Measurements from ENCODE around the gene SDK1.

Gene SDK1

DNA sequence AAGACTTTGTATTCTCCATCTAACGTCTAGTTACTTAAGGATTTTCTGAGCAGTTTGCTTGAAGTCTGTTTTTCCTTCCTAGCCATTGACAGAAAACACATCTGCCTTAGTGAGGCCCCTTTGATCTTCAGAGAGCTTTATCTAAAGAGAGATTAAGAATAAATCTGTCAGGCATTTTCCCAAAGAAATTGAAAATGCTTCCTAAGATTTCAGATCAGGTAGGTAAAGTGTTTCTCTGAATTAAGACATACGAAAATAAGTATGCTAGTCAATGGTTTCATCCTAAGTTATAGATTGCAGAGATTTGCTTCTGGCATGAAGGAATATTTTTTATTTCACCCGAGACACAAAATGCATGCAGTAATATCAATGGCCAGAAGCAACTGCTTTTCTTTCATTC, 168.6 kb downstream of the SDK1 start:
- no peak overlapping the region for H3K27ac ChIP-seq (ENCODE audit: extremely low read depth, low read depth, low read length)
- no peaks in the 10 kb centered on the region for H3K9me3 ChIP-seq (ENCODE audit: control insufficient read depth, insufficient read depth, low read depth, low read length)
- H3K36me3 ChIP-seq (ENCODE audit: control insufficient read depth in 2 of 2, insufficient read depth in 1 of 2, low read length in 2 of 2): no peaks in the 10 kb centered on the region
- TF ChIP-seq ZNF426 (tag by site-specific recombination; IDR thresholded peaks at IDR 0.05) (no peak), ZNF843 (tag by site-specific recombination; IDR thresholded peaks at IDR 0.05) (no peak)
- H3K4me3 ChIP-seq (ENCODE audit: low read depth, low read length): no peak overlapping the region
- no peaks in the 10 kb centered on the region for H3K4me1 ChIP-seq (ENCODE audit: control insufficient read depth, insufficient read depth, low read length)
- ChIA-PET CTCF (interaction anchor here (1.0 kb wide), 1 partner anchor 12 kb away, joined by 3 read pairs; no protein-coding TSS in a partner anchor), POLR2A (no interaction called here)

- H3K4me1 ChIP-seq (ENCODE audit: control insufficient read depth, insufficient read depth, low read length): no peaks in the 10 kb centered on the region
- H3K27ac ChIP-seq (ENCODE audit: extremely low read depth, low read depth, low read length): no peak overlapping the region
- no peaks in the 10 kb centered on the region for H3K36me3 ChIP-seq (ENCODE audit: control insufficient read depth in 2 of 2, insufficient read depth in 1 of 2, low read length in 2 of 2)
- no peaks in the 10 kb centered on the region for H3K9me3 ChIP-seq (ENCODE audit: control insufficient read depth, insufficient read depth, low read depth, low read length)
- TF ChIP-seq ZNF398 (tag by site-specific recombination; IDR thresholded peaks at IDR 0.05): no peak
- TF ChIP-seq ZNF555 (tag by site-specific recombination; conservative IDR thresholded peaks at IDR 0.05): no peak
- TF ChIP-seq ZNF639 (tag by site-specific recombination; IDR thresholded peaks at IDR 0.05): no peak
- no peak for TF ChIP-seq ZNF560 (tag by site-specific recombination; IDR thresholded peaks at IDR 0.05; ENCODE audit: borderline replicate concordance)
- TF ChIP-seq MEIS1 (CRISPR knock-in tag; IDR thresholded peaks at IDR 0.05; ENCODE audit: borderline replicate concordance): no peak
- TF ChIP-seq ZNF416 (tag by site-specific recombination; IDR thresholded peaks at IDR 0.05): no peak
- no peak for TF ChIP-seq YY1 (tag by site-specific recombination; IDR thresholded peaks at IDR 0.05)
- TF ChIP-seq ZNF274 (IDR thresholded peaks at IDR 0.05; ENCODE audit: low read length): no peak
- no peak for TF ChIP-seq ZNF274 (tag by site-specific recombination; IDR thresholded peaks at IDR 0.05; ENCODE audit: borderline replicate concordance)
- TF ChIP-seq ZBTB10 (tag by site-specific recombination; IDR thresholded peaks at IDR 0.05): no peak
- no peak for TF ChIP-seq SP2 (tag by site-specific recombination; IDR thresholded peaks at IDR 0.05)
- no peak for TF ChIP-seq GLI2 (tag by site-specific recombination; IDR thresholded peaks at IDR 0.05; ENCODE audit: borderline replicate concordance, low read depth)
- no peak for TF ChIP-seq ZNF223 (tag by site-specific recombination; IDR thresholded peaks at IDR 0.05)
- TF ChIP-seq ZNF26 (tag by site-specific recombination; IDR thresholded peaks at IDR 0.05): no peak
- TF ChIP-seq ZSCAN30 (tag by site-specific recombination; IDR thresholded peaks at IDR 0.05): no peak
- TF ChIP-seq ZNF776 (tag by site-specific recombination; IDR thresholded peaks at IDR 0.05; ENCODE audit: borderline replicate concordance): no peak
- no peak for TF ChIP-seq ZFHX2 (tag by site-specific recombination; conservative IDR thresholded peaks at IDR 0.05)
- no peak for TF ChIP-seq ZBTB7A (tag by site-specific recombination; IDR thresholded peaks at IDR 0.05; ENCODE audit: low read depth)
- no peak for TF ChIP-seq ZNF768 (tag by site-specific recombination; IDR thresholded peaks at IDR 0.05)
- no peak for TF ChIP-seq ZNF629 (tag by site-specific recombination; IDR thresholded peaks at IDR 0.05)
- TF ChIP-seq ZNF138 (tag by site-specific recombination; IDR thresholded peaks at IDR 0.05; ENCODE audit: borderline replicate concordance): no peak
- ChIA-PET CTCF (interaction anchor here (1.1 to 1.2 kb wide), 2 partner anchors 177 to 191 kb away, joined by 4 to 5 read pairs; no protein-coding TSS in a partner anchor), POLR2A (no interaction called here)
- no peak overlapping the region for H3K4me3 ChIP-seq (ENCODE audit: low read depth, low read length)
Measured at GRCh38 chr7:3480197-3480596, 179.1 kb downstream of the SDK1 start.

Data from HEK293 (cell line).